ENCODE data around the gene PIKFYVE. TPM values are rescaled to one million over a fixed set of nuclear protein-coding genes. Genes with fewer than 3 reads are reported as not detected.

PIKFYVE gene
- total RNA-seq (2014; rRNA removed; shearing (Covaris generic)): 16.6 and 17.1 TPM in 2 replicates

DNA sequence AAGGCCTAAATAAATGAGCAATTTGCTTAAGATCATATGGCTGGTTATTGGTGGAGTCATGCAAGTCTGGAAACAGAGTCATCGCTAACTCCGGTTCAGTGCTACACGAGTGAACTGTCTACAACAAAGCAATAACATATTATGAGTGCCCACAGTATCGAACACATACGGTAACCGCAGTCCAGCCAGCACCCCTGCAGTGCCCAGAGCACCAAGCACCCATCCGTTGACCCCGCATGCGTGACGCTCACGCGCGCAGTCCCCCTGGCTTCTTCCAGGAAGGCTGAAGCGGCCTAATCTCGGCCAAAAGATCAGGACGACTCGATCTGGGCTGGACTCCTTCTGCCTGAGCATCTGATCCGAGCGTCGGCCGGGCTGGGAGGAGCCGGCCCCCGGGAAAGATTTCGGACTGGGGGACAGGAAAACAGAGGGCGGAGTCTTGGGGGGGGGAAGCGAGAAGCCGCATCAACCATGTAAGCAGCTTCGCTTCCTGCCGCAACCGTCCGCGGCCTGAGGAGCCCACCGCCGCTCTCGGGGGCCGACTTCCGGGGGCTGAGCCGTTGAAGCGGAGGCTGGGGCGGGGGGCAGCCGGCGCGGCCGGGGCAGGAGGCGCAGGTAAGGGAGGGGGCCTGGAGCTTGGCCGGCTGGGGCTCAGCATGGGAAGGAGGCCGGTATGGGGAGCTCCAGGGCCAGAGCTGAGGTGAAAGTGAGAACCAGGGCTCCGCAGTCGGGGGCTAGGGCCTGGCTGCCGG is at the start of gene PIKFYVE:
TSS of gene PIKFYVE (plus strand) at position 455 of the 752 bp plus-strand sequence. CDS start 5,265 bp downstream, outside the sequence.

GRCh38 chr2:208254871-208255556 is 11.0 kb upstream of the PIKFYVE start, which contains the start of gene IDH1:
Gene IDH1 (minus strand): TSS chr2:208255071. CDS start chr2:208251551, 3,520 bp downstream.

DNA sequence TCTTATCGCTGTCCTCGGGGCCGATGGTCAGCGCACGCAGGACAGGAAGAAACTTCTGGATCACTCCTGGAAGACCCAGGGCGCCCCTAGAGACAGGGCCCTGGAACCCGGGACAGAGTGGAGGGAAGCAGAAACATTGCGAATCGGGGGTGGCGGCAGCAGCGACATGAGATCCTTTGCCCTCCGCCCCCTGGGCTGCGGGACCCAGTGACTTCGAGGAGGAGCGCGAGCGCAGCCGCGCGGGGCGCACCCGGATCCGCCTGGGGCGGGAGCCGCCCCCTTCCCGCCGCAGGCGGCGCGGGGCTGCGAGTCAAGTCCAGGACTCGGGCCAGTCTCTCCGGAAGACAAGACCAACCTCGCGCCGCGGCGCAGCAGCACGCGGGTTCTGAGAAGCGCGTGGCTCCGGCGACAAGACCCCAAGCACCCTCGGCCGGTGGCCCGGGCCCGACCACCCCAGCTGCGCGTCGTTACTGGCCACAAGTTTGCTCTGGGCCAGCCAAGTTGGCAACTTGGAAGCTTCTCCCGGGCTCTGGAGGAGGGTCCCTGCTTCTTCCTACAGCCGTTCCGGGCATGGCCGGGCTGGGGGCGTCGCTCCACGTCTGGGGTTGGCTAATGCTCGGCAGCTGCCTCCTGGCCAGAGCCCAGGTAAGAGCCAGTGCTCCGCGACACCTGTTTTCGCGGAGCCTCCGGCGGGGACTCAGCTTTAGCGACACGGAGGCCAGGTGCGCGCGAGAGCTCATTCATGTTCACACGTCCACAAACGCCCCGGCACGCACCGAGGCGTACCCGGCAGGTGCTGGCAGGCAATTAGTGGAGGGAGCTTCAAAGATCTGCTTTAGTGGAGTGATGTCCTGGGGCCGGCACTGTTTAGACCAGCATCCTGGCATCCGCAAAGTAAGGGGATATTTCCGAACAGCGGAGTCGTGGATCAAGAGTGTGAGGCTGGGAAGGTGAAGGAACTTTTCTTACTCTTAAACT is 140.7 kb downstream of the PIKFYVE start, which contains the start of gene PTH2R:
TSS of gene PTH2R (plus strand) at position 319 of the 978 bp plus-strand sequence. CDS start at position 571, 252 bp downstream.

Other genes with a start within 250 kb of the PIKFYVE start
- 4.0 and 5.8 TPM in 2 replicates for gene PLEKHM3, start 240.7 kb upstream of the PIKFYVE start, total RNA-seq (2014; rRNA removed; shearing (Covaris generic))
- not detected in 2 replicates for gene CRYGD, start 141.7 kb upstream of the PIKFYVE start, total RNA-seq (2014; rRNA removed; shearing (Covaris generic))
- gene CRYGC, start 136.4 kb upstream of the PIKFYVE start, total RNA-seq (2014; rRNA removed; shearing (Covaris generic)): not detected in 2 replicates
- gene CRYGB, start 120.1 kb upstream of the PIKFYVE start, total RNA-seq (2014; rRNA removed; shearing (Covaris generic)): not detected in 2 replicates
- not detected in 2 replicates for gene CRYGA, start 102.7 kb upstream of the PIKFYVE start, total RNA-seq (2014; rRNA removed; shearing (Covaris generic))
- not detected in 2 replicates for gene C2orf80, start 76.2 kb upstream of the PIKFYVE start, total RNA-seq (2014; rRNA removed; shearing (Covaris generic))
- gene IDH1, start 11.2 kb upstream of the PIKFYVE start, total RNA-seq (2014; rRNA removed; shearing (Covaris generic)): 45.0 and 45.1 TPM in 2 replicates
- gene PTH2R, start 140.5 kb downstream of the PIKFYVE start, total RNA-seq (2014; rRNA removed; shearing (Covaris generic)): 0.11 TPM in 1 of 2 replicates, not detected in the other